Stimulated activated CD4-positive, alpha-beta T cell treated with anti-CD3 and anti-CD28 coated beads, TNF-alpha, amount 100 ng/mL, for 24 hours (primary cell): ENCODE data around the gene EMX1.

Experiments used
- DNase-seq, 3 experiments: peaks; one replicate each; pipeline ENCODE4 v3.0.0-alpha.2; 2020; ENCODE audit warnings: low read depth in 3 of 3

The EMX1 gene

DNA sequence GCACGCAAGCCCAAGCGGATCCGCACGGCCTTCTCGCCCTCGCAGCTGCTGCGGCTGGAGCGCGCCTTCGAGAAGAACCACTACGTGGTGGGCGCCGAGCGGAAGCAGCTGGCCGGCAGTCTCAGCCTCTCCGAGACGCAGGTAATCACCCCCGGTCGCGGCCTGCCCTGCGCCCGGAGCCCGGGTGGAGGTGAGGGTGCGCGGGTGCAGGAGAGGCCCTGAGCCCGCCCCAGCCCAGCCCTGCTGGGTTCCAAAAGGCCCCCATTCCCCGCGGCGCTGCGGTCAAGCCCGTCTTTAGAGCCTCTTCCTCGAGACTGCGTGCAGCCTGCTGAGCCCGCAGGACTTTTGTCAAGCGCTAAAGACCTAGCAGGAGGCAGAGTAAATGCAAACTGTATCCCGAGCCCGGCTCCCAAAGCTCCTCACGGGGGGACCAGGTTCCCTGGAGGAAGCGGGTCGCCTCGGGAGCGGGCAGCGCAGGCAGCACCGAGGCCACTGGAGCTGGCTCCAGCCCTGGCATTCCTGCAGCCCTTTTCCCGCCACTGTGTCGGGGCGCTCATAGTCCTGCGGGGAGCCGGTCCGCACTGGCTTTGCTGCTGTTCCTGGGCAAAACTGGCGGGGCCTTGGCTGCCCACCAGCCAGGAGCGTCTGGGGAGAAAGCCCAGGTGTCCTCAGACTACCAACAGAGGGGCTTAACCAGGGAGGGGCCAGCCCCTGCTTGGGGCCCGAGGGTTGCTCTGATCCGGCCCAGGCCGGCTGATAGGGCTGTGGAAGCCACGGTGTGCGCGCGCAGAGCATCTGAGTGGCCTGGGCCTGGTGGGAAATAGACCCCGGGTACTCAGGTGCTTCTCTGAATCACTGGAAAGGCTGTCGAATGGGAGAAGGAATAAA lies 7.3 kb downstream of the EMX1 start:
- DNase-seq: no peak

DNA sequence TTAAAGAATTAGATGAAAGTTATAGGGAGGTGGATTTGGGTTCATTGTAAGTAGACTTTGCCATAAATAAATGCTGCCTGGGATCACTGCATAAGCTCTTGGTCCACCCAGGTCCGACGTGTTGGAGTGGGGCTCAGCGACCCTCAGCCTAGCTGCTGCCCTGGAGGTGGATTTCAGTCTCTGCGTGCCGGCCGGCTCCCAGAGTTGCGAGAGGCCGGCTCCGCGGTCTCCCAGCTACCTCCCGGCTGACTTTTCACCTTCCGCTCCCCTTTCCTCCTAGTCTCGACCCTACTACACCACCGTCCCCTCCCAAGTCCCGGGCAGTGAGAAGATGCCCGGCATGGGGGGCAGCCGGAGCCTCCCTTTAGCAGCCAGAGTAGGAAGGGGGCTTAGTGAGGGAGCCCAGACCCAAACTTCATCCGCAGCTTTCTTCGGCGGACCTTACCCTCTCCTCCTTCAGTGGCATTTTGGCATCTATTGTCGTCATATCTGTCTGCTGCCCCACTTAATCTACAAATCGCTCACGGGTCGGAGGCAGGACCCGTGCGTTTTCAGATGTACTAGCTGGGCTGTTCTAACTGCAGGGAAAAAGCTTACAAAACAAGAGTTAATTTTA lies 8.1 kb downstream of the EMX1 start:
- DNase-seq: no peak

DNA sequence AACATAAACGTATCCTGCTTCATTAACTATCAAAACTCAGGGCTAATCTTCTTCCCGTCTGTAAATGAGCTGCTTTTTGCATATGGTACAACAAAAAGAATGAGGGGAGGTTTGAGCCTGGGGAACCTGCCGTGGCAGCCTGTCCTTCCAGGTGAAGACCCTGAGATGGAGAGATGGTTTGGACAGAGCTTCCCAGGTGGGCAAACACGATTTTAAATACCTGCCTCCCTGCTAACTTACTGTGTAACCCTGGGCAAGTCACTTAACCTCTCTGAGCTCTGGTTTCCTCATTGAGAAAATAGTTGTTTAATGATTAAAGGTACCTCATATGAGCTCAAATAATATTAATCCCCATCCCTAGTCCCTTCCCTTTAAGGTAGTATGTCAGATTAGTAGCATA lies 9.0 kb downstream of the EMX1 start:
- DNase-seq: no peak

DNA sequence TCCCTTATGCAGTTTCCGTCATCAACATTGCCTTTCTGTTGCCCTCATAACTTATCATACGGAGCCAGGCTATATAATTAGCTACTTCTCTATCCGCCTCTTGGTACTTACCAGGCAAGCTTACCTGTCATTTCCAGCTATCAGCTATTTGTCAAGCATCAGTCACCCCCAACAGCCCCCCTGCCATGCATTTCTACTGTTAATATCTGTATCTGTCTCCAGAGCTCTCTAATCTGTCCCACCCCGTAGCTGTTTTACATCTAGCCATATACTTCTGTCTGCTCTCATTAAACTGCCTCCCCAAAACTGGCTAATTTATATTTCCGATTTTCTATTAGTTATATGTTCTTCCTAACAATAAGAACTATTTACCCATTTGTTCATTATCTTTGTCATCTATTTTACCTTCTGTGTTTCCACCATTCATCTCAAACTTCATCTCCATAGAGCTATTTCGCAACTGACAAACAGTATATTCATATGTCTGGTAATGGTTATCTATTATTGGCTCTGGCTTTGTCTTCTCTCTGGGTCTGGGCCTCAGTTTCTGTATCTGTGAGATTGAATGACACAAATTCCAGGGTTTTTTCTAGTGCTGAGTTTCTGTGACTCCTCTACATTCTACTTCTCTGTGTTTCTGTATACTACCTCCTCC lies 9.6 kb downstream of the EMX1 start:
- DNase-seq: no peak

DNA sequence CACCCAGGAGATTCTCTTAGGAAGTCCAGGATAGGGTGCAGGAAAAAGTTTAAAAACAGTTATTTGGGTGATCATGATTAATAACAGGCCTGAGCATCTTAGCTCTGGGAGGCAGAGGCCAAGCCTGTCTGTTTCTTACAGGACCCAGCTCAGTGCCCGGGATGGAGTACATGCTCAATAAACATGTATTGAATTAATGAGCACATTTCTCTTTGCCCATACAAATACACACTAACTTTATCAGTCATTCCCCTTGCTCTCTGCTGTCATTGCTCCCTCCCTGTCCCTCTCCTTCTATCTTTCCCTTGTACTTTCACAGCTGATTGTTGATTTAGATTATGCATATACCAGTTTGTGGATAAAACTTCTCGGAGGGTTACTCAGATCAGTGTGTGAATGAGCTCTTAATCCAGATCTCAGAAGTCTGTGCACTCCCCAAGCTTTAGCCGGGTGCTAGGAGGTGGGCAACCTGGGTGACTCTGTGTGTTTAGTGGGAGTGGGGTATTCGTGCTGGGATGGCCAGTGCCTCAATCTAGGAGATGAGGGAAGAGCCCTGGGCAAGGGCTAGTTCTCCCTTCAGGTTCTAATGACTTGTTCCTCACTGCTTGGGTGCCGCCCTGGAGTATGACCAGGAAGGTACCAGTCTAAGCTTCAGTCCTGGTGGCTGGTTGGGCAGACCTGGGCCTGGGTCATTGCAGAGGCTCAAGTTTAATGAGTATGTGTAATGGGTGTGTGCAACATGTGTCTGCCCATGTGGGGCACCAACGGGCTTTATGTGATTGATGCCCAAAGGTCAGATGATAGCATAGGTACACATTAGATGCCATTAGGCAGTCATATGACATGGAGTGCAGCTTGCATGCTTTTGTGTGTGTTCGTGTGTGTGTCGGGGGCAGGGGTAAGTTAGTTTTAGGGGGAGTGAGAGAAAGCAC lies 10.6 kb downstream of the EMX1 start:
- DNase-seq: no peak

DNA sequence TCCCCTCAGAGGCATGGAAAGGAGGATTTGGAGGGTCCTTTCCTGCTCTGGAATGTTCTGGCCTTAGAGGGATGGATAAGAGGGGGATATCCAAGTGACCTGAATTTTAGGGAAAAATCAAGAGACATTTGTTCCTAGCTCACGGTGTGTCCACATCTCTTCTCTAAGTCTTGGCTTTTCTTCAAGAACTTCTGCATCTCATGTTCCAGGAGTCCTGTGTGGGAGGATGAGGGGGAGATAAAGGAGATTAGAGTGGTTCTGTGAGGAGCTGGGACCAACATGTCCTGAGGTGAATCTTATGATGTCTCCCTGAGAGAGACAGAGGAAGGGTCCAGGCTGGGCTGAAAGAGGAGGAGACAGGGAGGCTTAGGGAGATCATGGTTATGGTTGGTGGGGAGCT lies 11.7 kb downstream of the EMX1 start:
- no peak for DNase-seq

DNA sequence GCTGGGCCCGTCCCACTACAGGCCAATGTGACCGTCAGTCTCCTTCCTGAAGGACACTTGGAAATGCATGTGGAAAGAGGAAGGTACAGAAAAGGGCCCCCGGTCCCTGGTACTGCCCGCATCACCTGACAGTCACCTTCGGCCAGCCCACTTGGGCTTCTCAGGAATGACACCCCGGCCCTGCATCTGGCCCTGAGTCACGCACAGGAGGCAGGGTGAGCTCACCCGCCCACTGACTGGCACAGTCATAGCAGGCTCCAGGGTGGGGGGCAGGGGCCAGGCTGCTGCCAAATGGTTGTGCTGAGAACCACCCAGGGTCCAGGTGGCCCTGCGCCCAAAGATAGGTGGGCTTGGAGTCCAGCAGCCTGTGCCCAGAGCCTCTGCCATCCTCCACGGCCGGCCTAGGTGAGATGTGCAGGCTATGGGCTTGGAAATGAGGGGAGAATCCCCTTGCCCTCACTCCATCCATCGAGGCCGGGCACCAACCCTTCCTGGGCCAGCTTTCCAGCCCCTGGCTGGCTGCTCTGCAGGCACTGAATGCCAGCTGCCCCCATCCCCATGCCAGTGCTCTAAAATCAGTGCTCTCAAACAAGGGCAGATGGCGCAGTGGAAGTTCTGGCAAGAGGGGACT lies 14.1 kb downstream of the EMX1 start:
- no peak for DNase-seq

DNA sequence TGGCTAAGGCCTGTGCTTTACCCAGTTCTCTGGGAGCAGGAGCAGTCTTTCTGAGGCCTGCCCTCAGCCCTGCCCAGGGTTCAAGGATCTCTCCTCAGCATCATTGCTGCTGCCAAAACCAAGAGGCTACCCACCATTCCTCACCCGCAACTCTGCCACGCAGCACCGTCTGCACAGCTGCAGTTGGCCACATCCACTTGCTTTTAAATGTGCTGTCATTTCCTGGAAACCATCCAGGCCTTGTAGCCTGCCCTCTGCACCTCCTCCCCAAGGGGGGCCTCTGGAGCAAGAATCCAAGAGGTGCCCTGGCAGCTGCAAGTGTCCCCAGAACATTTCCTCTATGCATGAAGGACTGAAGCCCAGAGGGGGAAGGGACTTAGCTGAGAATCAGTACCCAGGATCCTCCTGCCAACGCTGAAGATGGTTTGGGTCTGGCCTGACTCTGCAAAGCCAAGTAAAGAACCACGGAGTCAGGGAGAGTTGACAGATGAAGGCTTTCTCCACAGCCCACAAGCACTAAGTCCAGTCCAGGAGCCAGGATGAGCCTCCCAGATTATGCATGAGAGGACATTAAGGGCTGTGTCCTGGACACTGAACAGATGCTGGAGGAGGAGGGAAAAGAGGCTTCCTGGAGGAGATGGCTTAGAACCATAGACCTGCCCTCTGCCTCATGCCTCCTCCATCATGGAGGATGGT lies 14.9 kb downstream of the EMX1 start:
- DNase-seq: no peak

DNA sequence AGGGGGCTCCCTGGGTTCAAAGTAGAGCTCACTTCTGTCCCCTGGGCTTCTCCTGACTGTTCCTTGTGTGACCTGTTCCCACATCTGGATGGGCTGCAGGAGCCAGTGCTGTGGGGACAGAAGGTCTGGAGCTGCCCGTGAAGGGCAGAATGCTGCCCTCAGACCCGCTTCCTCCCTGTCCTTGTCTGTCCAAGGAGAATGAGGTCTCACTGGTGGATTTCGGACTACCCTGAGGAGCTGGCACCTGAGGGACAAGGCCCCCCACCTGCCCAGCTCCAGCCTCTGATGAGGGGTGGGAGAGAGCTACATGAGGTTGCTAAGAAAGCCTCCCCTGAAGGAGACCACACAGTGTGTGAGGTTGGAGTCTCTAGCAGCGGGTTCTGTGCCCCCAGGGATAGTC lies 15.5 kb downstream of the EMX1 start:
- DNase-seq: no peak

DNA sequence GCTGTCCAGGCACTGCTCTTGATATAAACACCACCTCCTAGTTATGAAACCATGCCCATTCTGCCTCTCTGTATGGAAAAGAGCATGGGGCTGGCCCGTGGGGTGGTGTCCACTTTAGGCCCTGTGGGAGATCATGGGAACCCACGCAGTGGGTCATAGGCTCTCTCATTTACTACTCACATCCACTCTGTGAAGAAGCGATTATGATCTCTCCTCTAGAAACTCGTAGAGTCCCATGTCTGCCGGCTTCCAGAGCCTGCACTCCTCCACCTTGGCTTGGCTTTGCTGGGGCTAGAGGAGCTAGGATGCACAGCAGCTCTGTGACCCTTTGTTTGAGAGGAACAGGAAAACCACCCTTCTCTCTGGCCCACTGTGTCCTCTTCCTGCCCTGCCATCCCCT lies 15.9 kb downstream of the EMX1 start:
- no peak for DNase-seq

DNA sequence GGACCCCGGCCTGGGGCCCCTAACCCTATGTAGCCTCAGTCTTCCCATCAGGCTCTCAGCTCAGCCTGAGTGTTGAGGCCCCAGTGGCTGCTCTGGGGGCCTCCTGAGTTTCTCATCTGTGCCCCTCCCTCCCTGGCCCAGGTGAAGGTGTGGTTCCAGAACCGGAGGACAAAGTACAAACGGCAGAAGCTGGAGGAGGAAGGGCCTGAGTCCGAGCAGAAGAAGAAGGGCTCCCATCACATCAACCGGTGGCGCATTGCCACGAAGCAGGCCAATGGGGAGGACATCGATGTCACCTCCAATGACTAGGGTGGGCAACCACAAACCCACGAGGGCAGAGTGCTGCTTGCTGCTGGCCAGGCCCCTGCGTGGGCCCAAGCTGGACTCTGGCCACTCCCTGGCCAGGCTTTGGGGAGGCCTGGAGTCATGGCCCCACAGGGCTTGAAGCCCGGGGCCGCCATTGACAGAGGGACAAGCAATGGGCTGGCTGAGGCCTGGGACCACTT lies 16.4 kb downstream of the EMX1 start:
- DNase-seq: no peak

DNA sequence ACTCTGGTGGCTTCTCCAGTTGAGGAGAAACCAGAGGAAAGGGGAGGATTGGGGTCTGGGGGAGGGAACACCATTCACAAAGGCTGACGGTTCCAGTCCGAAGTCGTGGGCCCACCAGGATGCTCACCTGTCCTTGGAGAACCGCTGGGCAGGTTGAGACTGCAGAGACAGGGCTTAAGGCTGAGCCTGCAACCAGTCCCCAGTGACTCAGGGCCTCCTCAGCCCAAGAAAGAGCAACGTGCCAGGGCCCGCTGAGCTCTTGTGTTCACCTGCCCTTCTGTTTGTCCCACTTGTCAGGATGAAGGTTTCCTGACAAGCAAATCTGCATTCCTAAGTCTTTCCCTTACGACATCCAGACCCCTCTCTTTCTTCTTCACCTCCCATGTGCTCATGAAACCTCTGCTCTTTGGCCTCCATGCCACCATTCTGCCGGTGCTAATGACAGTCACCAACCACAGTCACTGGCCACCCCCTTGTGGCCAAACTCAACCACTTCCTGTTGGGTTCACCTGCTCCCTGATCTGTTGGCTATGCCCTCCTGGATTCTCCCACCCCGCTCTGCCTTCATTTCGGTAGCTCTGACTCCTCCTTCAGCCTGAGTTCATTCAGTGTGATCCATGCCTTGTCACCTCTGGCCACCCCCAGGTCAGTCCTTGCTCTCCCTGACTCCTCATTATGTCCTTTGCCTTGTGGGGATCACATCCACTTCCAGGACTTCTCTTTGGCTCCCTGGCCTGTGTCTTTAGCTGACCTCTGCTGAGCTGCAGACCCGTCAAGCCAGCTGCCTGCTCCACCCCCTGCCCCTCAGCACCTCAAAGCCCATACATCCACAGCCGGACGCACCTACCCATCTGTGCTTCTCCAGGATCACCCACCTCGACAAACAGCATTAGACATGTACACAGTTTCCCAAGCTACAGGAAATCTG lies 17.6 kb downstream of the EMX1 start:
- no peak for DNase-seq

DNA sequence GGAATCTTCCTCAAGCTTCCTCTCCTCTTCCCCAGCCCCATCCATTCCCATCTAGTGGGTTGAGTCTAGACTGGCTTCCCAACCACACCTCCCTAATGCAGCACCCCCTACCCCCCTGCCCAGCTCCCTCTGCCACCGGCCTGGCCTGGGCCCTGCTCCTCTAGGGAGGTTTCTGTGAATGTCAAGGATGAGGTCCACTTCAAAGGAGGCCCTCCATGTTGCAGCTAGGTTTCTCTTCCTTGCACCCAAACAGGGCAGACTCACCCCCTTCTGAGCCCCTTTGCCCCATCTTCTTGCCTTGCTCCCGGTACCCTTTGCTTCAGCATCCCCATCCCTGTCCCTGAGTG lies 18.3 kb downstream of the EMX1 start:
- DNase-seq: no peak

DNA sequence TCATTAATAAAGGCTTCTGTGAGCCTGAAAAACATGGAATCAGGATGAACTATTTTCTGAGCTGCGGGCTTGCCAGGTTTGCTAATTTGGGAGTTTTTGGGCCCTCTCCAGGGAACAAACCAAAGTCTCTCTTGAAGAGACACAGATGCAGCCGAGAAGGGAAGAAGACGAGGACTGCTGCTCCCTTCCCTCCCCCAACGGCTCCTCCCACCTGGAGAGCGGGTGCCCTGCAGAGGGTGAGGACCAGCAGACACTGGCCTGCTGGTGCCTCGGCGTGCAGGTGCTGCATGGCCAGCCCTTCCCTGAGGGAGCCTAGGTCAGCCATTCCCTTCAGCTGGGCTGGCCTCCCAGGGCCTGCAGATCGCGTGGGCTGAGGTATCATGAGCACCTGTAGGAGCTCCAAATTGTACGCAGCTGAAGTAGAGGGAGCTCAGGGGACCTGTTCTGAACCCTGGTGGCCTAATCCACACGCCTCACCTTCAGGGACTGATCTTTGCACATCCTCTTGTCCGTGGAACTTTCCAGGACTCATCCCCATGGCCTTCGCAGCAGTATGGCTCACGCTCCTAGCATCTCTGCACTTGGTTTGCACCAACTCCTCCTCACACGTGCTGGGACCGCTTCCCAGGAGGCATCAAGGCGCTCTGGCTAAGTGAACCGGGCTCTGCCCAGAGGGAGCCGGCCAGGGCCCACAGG lies 19.5 kb downstream of the EMX1 start:
- DNase-seq: no peak

DNA sequence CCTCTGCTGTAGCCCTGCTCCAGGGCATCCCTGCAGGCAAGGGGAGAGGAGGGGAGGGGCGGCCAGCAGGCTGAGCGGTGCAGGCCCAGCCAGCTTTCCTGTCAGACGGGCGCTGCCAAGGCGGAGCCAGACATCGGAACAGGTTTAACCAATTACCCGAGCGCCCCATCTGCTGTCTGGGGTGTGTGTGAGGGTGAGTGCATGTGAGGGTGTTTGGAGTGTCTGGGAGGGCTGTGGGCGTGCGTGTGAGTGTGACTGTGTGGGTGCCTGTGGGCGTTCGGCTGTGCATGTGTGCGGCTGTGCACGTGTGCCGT lies 20.0 kb downstream of the EMX1 start:
- no peak for DNase-seq

DNA sequence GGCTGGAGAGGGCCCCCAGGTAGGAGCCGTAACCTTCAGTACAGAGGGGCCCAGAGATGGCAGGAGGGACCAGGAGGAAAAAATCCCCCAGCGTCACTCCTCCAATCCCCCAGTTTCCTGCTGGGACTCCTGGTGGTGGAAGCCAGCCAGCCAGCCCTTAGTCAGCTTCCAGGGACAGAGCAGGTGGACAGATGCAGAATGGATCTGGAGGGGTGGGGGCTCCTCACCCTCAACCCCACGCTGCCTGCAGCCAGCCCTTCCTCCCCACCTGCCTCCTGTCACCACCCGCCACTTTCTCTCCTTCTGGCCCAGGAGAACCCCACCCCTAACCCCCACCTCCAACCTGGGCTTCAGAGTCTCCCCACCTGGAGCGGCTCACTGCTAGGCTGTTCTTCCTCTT lies 21.1 kb downstream of the EMX1 start:
- no peak for DNase-seq

DNA sequence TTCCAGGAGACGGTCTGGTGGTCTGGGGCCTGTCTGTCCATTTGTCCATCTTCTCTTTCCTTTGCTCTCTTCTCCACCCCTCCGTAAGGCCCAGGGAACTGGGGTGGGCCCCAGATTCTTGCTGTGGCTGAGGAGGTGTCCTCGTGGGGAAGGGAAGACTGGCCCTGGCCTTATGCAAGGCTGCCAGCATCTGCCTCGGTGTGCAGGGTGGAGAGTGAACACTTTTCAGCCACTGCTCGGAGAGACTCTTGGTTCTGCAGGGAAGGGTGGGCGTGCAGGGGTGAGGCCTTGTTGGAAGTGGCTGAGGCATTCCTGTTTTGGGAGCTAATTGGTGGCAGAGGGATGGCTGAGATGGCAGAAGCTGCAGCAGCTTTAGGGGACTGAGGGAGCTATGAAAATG lies 23.0 kb downstream of the EMX1 start:
- no peak for DNase-seq

DNA sequence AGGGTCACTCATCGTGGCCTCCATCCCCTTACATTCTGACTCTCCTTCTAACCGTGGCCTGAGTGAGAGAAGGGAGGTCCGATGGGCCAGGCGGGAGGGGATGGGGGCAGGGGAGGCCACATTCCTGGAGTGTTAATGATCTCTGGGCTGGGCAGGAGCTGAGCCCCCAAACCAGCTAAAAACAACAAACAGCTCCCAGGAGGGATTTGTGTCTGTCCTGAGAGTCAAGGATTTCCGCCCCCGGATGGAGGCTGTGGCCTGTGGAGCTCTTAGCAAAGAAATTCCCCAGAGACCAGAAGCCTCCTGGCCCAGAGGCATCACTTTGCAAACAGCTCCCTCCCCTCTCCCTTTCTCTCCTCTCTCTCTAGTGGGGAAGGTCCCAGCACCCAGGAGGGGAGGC lies 23.5 kb downstream of the EMX1 start:
- no peak for DNase-seq

DNA sequence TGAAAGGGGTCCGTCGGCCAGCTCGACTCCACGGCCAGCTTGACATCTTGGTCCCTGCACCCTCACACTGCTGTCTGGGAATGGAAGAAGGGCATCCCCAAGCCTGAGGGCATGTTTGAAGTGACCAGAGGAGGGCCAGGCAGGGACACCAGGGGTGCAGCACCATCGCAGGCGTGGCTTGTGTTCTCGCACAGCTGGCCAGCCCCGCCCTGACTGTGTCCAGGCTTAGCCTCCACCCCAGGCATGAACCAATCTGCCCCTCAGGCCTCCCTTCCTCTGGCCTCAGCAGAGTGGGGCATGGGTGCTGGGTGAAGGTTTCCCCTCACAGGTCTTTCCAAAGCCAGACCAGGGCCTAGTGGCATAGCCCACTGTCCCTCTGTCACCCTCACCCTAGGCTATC lies 25.0 kb downstream of the EMX1 start:
- no peak for DNase-seq
